Stimulated activated CD8-positive, alpha-beta memory T cell treated with anti-CD3 and anti-CD28 coated beads, Interleukin-15, amount 100 ng/mL, for 1 hour (primary cell): ENCODE results near the gene FKTN.

Experiments used
- DNase-seq: peaks from one replicate; pipeline ENCODE4 v3.0.0-alpha.2; 2020; ENCODE audit warnings: low read depth

FKTN gene

DNA sequence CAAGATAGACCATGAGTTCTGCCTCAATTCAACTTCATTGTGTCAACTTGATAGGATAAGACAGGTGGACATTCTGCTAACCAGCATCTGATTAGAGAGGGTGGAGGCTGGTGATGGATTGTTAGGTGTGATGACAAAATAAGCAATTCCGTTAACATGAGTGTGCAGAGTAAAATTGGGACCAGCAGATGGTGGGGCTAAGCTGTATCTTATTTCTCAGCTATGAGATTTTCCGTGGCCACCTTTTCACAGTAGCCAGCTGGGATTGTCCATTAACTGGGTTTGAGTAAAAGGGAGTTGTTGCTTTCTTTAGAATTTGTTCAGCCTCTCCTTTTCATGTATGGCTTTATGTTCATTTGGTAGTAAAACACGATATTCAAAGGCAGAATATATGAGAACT, 75.5 kb downstream of the FKTN start:
- no peak for DNase-seq

DNA sequence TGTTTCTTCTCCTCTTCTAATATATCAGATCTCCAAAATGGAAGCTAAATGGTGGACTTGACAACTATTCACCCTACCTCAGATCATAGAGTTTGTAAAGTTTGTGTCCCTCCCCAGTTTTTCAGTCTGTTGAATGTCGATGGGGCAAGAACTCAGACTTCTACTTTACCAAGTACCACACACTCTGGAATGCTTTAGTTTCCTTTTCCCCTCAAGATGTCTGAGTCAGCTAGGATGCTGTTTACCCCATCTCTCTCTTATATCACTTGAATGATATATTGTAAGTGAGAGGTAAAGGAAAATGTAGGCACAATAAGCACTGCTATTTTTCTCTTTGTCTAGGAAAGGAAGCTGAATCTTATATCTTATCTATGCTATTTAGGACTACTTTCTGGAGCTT, 78.4 kb downstream of the FKTN start:
- no peak for DNase-seq

DNA sequence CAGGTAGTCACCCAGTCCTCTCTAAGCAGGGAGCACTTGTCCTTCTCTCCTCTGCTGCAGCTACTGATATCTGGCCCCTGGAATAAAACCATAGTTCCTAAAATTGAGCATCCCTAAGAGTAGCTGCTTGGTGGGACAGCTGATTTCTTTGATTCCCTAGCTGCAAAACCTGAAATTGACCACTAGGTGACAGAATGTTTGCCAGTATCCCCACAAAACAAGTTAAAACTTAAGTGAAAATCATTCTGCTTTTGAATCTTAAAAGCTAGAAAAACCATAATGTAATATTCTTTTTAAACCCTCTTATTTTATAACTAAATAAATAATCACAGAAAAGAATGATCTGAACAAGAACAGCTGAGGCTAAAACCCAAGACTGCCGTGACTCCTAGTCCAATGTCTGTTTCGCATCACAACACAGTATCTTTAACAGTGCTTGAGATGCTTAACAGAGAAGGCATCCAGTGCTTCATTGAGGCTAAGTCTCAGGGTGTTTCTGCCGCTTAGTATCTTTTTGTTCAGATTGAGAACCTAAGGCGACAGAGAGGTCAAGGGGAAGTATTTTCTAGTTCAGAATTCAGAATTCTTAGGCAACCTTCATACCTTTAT, 80.0 kb downstream of the FKTN start:
- DNase-seq, result no peak

DNA sequence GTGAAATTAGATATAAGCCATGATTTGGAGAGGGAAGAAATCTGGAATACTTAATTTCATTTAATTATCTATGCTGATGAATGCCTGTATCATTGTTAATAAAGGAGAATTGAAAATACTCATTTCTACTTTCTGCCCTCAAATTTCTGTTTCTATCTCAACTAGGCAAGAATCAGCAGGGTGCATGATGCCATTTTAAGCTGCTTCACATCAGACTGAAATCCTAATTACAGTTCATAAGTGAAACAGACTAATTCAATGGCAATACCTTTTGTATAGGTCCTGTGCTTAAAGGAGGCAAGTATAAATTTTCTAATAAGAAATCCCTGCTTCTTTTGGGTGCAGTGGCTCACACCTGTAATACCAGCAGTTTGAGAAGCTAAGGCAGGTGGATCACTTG, 82.0 kb downstream of the FKTN start:
- no peak for DNase-seq

DNA sequence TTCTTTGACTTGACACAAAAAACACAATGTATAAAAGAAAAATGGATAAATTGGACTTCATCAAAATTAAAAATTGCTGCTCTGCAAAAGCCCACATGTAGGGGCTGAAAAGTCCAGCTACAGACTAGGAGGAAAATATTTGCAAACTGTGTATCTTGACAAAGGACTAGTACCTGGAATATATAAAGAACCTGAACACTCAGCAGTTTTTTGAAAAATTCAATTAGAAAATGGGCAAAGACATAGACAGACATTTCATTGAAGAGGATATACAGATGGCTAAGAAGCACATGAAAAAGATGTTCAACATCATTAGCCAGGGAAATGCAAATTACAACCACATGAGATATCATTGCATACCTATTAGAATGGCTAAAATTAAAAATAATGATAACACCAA, 85.9 kb downstream of the FKTN start:
- DNase-seq, result no peak

DNA sequence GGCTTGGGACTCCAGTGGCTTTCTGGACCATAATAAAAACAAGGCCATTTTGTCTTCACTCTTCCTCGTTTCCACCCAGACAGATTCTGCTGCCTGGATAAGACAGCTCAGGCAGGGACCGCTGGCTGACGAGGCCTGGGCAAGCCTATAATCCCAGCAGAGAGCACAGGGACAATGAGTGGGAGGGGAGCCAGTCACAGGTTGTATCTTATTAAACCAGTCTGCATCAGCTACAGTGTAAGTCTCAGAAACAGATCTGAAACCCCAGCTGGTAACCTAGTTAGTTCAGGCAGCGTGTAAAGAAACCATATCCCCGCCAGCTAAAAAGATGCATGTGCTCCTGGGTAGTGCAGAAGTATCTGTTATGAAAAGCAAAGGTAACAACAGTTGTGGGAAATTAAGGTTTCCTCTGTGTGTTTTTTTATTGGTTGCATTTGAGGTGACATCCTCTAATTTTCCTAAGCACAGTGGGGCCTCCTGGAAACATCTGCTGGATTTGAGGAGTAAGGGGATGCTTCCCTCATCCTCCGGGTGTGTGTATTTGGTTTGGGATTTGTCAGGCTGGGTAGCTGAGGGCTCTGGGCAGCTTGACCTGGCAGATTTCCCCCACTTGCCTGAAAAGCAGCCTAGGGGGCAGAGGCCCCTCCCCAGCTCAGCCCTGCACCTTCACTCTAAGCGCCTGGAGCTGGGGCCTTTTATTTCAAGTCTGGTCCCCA, 89.1 kb downstream of the FKTN start:
- no peak for DNase-seq

DNA sequence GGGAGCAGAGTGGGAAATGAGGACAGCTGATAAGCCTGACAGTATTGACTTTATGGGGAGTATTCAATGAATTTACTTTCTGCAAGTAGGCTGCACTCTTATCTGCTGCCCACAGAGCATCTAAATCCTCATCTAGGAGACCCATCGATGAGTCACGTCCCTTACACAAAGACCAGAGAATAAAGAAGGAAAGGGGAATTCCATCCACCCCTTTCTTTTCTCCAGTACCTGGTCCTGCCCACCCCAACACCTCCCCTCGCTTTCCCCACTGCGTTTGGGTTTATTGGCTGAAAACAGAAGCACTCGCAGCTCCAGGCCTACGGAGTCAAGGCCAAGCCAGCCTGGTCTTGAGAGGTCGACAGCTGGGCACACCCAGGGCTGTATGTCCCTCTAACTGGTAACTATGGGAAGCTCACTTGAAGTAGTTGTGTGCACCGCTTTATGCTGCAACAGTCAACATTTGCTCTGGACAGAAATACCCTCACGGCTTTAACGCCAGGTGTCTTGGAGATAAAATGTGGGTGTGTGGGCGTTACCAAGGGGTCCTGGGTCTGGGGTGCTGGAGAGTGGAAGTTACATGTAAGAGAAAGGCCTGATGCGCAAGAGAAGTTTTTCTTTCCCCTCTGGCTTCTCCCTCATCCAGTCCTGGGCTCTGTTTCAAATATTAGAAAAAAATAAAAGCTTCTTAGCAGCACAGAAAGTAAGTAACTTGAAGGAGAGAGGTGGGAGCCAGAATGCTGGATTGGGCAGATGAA, 89.8 kb downstream of the FKTN start:
- DNase-seq, result no peak

DNA sequence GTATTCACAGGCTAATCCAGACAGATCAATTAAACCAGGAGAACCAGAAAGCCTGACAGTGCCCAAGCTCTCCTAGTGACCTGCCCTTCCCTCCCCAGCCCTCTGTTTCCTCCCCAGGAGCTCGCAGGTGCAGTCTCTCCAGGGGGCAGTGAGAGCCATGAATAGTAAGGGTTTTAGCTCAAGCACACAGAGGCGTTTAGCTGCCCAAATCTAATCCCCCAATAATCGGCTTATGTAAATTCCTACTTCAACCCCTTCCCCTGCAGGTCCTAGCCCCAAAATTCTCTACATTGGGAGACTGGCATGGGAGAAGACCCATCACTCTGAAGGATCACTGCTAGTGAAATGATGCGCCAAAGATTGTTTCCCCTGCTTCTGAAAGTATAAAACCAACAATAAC, 93.9 kb downstream of the FKTN start:
- no peak for DNase-seq

DNA sequence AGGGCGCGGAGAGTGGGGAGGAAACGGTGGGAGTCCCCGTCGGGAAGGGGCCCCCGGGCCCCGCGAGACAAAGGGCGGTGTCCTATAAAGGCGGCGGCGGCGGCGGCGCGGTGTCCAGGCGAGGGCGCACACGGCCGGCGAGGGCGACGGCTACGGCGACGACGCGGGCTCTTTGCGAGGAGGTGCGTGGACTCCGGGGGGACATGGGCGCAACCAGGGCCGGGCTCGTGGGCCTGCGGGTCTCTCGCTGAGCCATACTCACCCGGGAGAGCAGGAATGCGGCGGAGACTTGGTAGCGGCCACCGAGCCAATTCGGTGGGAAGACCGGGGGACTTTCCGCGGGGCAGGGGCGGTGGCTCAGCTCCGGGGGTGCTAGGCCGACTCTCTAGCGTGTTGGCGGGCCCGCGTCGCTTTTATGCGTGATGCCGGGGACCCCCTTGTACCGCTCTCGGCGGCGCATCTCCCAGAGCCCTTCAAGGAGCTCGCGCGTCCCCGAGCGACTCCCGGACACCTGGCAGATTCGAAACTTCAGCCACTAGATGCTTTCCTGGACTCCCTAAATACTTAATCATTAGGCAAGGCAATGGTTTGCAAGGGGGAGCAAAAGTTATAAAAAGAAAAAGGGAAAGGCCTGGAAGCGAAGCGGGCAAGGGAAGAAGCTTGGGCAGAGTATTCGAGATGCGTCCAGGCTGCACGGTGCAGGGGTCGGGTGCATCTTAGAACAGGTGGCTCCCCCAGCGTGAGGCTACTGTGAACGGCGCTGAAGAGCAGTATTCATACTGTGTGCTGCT, 98.4 kb downstream of the FKTN start:
- DNase-seq, result no peak

DNA sequence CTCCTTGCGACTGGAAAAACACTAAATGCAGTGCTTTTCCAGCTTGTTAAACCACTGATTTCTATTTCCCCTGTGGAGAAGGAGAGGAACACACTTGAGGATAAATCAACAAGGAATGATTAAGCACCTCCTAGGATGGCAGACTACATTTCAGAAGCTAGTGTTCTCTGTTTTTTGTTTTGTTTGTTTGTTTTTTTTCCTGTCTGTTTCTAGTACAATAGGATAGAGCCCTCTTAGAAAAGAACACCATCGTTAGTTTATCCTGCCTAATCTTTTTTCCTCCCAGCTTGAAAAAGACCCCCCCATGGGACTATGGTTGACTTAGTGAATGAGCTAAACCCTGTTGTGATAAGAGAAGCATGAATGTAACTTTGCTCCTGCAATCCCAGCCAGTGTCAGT, 100.4 kb downstream of the FKTN start:
- no peak for DNase-seq

DNA sequence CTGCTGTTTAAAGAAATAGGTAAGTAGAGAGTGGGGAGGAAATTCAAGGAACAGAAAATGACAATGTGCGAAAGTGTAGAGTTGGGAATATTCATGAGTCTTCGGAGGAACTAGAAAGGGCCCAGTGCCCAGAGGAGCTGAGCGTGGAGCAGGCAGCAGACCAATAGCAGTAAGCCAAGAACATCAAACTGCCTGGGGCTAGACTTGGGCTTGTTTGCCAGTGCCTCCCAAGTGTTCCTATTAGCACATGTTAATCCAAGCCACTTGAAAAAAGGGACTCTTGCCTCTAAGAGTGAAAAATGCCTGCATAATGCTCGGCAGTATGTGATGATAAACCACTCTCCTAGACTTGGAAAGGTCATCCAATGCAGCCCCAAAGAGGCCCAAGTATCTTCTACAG, 103.1 kb downstream of the FKTN start:
- DNase-seq, result no peak

DNA sequence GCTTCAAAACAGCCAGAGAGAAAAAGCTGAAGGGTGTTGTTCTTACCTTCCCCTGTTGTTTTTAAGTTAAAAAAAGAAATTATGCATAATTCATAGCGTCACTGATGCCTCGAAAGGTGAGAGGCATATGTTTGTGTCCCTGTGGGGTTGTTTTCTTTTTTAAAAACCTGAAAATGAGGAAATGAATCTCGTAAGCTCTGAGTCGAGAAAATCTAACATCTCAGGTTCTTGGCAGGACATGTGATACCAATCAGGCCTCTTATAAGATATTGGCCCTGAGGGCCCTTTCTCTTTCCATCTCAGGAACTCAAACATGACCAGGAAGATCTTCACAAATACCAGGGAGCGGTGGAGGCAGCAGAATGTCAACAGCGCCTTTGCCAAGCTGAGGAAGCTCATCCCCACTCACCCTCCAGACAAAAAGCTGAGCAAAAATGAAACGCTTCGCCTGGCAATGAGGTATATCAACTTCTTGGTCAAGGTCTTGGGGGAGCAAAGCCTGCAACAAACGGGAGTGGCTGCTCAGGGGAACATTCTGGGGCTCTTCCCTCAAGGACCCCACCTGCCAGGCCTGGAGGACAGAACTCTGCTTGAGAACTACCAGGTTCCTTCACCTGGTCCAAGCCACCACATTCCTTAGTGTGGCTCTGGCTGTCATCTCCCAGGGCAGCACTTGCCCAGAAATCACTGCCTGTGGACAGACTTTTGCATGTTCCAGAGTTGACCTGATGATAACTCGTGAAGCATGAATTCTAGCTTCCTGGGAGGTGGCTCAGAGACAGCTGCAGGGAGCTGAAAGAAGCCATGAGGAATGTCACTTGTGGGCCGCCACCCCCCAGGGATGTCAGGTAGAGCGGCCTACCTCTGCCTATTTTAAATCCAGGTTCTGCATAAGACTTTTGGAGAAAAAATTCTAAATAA, 104.5 kb downstream of the FKTN start, which contains the start of gene TAL2:
TSS of gene TAL2 (plus strand) at position 274 of the 921 bp plus-strand sequence. CDS start at position 314, 40 bp downstream.
- no peak for DNase-seq

DNA sequence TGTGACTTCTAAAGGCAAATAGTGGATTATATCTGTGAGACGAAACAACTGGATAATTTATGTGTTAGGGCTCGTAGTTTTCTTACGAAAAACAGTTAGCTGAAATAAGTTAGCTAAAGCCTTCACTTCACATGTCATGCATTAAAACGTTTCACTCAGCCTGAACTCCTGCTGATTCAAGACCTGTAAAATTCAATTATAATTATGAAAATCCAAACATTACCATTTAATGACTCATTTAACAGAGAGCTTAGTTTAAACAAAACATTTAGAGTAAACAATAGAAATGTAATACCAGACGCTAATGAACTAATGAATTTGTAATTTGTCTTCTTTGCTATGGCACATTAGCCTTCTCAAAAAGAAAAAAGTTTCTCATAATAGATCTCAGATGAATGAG, 106.0 kb downstream of the FKTN start:
- no peak for DNase-seq

DNA sequence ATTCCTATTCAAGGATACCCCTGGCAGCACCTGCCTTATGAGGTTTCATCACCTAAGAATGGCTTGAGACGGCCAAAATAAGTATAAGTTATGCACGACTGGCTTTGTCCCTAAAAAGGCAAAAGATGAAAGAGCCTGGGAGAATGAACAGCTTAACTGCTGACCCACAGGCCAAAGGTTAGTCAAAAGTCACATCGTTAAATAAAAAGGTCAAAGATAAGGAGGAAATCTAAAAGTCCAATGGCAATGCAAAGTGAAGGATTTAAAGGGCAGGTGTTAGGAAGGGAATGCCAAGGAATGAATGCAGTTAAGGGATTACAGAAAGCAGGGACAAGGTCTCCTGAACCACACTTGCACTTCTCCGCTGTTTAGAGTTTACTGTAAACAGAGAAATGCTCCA, 109.9 kb downstream of the FKTN start:
- no peak for DNase-seq

DNA sequence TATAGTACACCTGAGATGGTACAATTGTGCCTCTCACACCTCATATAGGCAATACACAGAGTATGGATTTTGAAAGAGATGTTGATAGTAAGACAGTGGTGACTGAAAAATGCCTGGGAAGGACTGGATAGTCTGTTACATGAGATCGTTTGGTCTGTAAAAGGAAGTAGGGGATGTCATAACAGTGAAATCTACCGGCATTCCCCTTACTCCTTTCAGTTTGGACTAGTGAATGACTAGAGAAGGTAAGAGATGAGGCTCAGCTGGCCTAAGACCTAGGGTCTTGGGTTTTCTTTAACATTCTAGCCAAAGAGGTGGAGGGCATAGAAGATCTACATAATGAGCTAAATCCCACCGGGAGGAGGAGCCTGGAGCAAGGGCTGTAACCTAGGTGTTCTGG, 112.4 kb downstream of the FKTN start:
- no peak for DNase-seq

DNA sequence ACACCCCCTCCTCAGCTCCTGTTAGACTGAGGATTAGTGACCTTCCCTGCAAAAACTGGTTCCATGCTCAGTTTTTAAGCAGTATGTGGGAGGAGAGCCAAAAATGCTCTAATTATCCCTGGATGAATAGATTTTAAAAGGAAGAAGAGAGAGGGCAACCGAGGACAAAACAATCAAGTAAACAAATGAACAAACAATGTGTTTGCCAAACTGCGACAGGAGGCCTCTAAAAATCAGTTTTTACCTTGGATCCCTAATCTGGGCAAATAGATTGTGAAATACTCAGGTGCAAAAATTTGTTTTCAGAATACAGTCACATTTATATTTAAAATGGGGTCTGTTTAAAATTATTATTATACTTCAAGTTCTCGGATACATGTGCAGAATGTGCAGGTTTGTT, 112.8 kb downstream of the FKTN start:
- DNase-seq, result no peak

DNA sequence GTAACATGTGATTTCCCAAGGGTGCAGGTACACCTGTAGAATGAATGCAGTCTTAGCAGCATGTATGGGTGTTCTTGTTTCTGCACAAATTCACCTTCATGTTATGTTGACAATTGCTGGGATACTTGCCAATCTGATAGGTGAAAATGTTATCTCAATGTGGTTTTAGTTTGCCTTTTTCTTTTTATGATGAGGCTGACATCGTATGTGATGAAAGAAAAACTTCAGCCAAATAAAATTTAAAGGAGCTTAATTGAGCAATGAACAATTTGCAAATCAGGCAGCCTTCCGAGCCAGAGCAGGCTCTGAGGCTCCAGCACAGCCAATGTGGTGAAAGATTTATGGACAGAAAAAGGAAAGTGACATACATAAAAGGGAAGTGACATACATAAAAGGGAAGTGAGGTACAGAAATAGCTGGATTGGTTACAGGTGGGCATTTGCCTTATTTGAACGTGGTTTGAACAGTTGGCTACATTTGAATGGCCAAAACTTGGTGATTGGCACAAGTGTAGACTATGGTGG, 114.8 kb downstream of the FKTN start:
- no peak for DNase-seq

DNA sequence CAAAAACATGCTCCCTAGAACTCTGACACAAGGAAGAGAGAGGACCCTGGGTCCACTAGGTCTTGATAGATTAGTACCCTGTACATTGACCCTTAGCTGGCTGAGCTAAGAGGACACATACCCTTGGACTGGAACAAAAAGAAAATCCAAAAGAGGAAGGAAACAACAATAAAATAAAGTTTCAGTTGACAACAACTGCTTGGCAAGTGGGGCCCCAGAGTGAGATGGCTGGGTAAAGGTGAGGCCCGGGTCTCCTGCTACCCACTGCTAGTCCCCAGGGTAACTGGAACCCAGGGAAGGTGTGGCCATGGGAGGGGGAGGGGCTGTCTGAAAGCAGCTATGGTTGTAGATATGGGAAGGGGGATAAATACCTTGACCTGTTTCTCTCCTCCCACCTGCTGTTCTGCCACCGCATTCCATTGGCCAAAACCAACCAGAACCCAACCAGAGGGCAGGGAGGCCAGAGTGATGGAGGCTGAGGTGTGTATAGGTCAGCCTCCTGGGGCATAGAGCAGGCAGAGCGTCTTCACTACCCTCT, 116.0 kb downstream of the FKTN start:
- no peak for DNase-seq

DNA sequence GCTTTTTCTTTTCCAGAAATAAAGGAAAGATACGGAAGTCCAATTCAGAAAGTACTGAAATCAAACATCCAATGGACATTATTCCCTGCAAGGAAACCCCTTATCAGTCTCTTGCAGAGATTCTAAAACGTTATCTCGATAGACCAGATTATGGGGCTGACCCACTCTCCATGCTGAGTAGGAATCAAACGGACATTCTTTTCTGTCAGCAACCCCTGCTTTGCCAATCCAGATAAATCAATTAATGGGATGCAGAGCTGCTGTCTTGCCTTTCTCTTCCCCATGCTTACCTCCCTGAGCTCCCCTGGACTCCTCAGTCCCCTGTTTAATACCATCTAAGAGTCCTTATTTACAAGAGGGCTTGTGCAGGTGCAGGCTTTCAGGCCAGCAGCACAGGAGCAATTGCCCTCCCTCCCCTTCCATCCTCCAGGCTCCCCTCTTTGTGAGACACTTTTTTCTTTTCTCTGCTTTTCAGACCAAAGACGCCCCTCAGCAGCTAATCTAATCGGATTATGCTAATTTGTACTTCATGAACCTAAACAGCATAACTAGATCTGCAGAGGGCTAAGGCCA, 118.5 kb downstream of the FKTN start:
- DNase-seq, result no peak

DNA sequence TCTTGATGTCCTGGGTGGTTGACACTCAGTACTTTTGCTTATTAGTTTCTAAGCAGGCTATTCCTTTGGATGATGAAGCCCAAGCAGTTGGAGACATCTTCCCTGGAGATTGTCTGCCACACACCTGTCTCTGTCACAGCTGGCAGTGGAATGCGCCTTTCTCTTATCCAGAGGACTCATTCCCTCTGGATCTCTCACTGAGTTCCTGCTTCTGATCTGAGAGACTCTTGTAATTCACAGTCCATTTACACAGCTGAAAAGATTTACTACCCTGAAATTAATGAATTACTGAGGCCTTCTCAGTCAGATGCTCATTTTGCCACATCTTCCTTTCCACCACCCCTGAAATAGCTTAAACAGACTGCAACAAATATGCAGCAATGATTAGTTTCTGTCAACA, 120.2 kb downstream of the FKTN start:
- no peak for DNase-seq

DNA sequence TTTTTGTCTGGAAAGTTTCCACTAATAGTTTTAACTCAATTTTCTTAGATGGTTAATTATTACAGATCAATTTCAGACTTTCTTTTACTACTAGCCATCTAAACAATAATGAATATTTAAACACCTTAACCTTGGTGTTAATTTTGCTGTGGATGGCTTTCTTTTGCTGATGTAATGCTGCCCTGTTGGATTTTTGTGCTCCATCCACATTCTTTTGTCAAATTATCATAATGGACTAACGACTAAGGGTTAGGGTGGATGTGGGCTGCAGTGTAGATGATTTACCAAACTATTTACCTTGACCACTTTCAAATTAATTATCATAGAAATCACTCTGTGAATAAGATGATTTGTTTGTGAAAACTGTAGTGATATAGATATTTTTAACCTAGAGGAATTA, 120.8 kb downstream of the FKTN start:
- DNase-seq, result no peak
